ENCODE data around the gene TRIOBP.
"Not testable (repeated sequence)": the region's sequence is repeated elsewhere in the genome, so short reads cannot be mapped to it uniquely, and the experiment has no call there.

- not testable (repeated sequence) for TF ChIP-seq CTCF (conservative IDR thresholded peaks at IDR 0.05; ENCODE audit: low read length); EZH2phosphoT487 (IDR thresholded peaks at IDR 0.05; ENCODE audit: borderline replicate concordance, low read depth, low read length)
Measured at GRCh38 chr22:37717746-37718305, 21.0 kb downstream of the TRIOBP start.
